GM23338 (cell line): ENCODE measurements around the gene DAB1.

Experiments
- POLR2AphosphoS5 ChIP-seq: IDR thresholded peaks from 2 replicates; pipeline ENCODE4 v1.6.1; 2016; ENCODE audit warnings: antibody characterized with exemption, low read depth
- TF ChIP-seq, protein P1 (sequence below), 2 experiments: fragments of 200-600 bp in 1 of 2; sonication (generic) in 1 of 2; conservative IDR thresholded peaks; 2 replicates each; pipeline versions ENCODE4 v1.5.1 to v1.6.1; 2016 to 2017; ENCODE audit warnings: antibody characterized with exemption in 2 of 2, low read depth in 2 of 2, mild to moderate bottlenecking in 2 of 2, moderate library complexity in 1 of 2

DNA sequence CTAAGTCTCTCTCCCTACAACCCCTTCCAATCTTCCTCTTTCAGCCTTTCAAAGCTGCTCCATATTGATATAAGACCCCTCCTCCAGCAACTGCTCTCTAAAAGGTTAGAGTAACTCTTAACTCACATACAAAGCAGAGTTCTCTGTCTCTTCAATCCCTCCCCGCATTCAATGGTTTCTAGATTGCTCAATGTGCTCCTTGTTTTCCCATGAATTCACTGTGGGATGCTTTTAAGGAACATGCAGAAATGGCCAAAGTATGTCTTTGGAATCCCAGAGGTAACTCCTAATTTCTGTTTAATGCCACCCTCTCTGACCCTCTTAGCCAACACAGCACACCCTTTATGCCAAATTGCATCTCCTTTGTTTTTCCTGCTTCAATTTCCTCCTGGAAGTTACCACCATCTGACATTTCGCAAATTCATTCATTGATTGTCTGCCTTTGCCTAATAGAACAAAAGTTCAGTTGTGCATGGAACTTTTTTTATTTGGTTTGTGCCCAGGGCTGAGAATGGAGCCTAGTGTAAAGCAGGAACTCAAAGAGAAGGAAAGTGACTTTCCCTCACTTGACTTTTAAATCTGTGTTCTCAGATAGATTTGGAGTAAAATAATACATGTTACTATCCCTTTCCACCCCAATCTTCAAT, 285.3 kb downstream of the DAB1 start:
- no peak for TF ChIP-seq POLR2AphosphoS5
- TF ChIP-seq, protein P1, sequence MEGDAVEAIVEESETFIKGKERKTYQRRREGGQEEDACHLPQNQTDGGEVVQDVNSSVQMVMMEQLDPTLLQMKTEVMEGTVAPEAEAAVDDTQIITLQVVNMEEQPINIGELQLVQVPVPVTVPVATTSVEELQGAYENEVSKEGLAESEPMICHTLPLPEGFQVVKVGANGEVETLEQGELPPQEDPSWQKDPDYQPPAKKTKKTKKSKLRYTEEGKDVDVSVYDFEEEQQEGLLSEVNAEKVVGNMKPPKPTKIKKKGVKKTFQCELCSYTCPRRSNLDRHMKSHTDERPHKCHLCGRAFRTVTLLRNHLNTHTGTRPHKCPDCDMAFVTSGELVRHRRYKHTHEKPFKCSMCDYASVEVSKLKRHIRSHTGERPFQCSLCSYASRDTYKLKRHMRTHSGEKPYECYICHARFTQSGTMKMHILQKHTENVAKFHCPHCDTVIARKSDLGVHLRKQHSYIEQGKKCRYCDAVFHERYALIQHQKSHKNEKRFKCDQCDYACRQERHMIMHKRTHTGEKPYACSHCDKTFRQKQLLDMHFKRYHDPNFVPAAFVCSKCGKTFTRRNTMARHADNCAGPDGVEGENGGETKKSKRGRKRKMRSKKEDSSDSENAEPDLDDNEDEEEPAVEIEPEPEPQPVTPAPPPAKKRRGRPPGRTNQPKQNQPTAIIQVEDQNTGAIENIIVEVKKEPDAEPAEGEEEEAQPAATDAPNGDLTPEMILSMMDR (conservative IDR thresholded peaks at IDR 0.05; ENCODE audit: low read depth in 2 of 2): no peak
